ENCODE measurements around the gene ANGPTL3. TPM values are rescaled to one million over a fixed set of nuclear protein-coding genes. Genes with fewer than 3 reads are reported as not detected.

Gene ANGPTL3
- total RNA-seq, 1 experiment from 2014 or later = not detected

Other genes with a start within 250 kb of the ANGPTL3 start
- 143 and 165 TPM in 2 replicates for gene USP1, start 160.5 kb upstream of the ANGPTL3 start, total RNA-seq (2014; rRNA removed; shearing (Covaris generic))
- 72.2 and 96.8 TPM in 2 replicates for gene DOCK7, start 90.9 kb downstream of the ANGPTL3 start, total RNA-seq (2014; rRNA removed; shearing (Covaris generic))
- gene ATG4C, start 186.6 kb downstream of the ANGPTL3 start, total RNA-seq (2014; rRNA removed; shearing (Covaris generic)) = 21.3 and 31.7 TPM in 2 replicates